ENCODE results near the gene SUFU. TPM values are rescaled to one million over a fixed set of nuclear protein-coding genes. Genes with fewer than 3 reads are reported as not detected.

Gene SUFU
- total and polyA plus RNA-seq, 2 of the 8 experiments (the other 6 are each of a cell fraction or from before 2014, with no cell fraction given) = 7.0 to 10.8 TPM

DNA sequence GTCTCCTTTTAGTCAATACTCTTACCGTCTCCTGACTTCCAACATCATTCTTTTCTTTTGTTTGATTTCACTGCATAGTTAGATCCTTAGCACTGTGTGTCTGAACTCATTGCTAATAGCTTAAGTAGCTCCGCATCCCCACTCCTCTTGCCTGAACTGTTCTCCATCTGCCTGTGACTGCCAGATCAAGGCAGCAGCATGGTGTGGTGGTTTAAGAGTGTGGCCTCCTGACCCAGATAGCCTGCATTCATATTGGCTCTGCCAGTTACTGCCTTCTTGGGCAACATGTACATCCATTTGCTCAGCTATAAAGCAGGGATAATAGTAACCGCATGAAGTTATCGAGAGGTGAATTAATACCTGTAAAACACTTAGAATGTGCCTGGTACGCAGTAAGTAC, 50.8 kb downstream of the SUFU start:
- Histone ChIP-seq H3K18ac (ENCODE audit: extremely low read depth, low read length) (no peak overlapping the region), H4K91ac (replicated peaks; ENCODE audit: insufficient read length, low read length) (no peak overlapping the region), H2BK12ac (ENCODE audit: low read depth, low read length) (no peak overlapping the region), H4K8ac (ENCODE audit: extremely low read depth, insufficient read depth, low read length) (no peak overlapping the region), H2BK5ac (ENCODE audit: low read depth, low read length) (no peak overlapping the region), H2BK15ac (ENCODE audit: low read length) (no peak overlapping the region), H3K14ac (ENCODE audit: insufficient read length) (no peak overlapping the region), H3K36me3 (ENCODE audit: control insufficient read depth in 2 of 4, insufficient read depth in 4 of 4, low read length in 3 of 4) (peaks cover 0 to 4% (median 0%) of the 10 kb centered on the region in 4 experiments; a peak in 2 of 8 replicates), H3K79me2 (ENCODE audit: control insufficient read depth in 1 of 2, insufficient read depth in 2 of 2, low read length in 2 of 2) (no peaks in the 10 kb centered on the region), H3K79me1 (ENCODE audit: low read depth, low read length) (no peaks in the 10 kb centered on the region), H3K4me1 (replicated peaks in 1 of 4; ENCODE audit: control insufficient read depth in 3 of 4, insufficient read depth in 4 of 4, low read length in 3 of 4) (no peaks in the 10 kb centered on the region), H3K27me3 (replicated peaks in 1 of 4; ENCODE audit: control insufficient read depth in 3 of 4, extremely low read depth in 1 of 4, insufficient read depth in 3 of 4, low read length in 3 of 4) (no peaks in the 10 kb centered on the region; a peak in 1 of 7 replicates), H3K27ac (ENCODE audit: low read depth, low read length) (no peak overlapping the region), H3K56ac (replicated peaks; ENCODE audit: insufficient read length, low read depth, low read length) (no peak overlapping the region), H3K4me3 (ENCODE audit: extremely low read depth in 1 of 4, insufficient read depth in 2 of 4, low read depth in 3 of 4, low read length in 4 of 4) (no peak overlapping the region), H3K23me2 (ENCODE audit: low read depth, low read length) (no peaks in the 10 kb centered on the region), H4K5ac (ENCODE audit: insufficient read length, low read depth, low read length) (no peak overlapping the region), H2AFZ (ENCODE audit: low read length) (no peak overlapping the region), H2BK120ac (replicated peaks; ENCODE audit: low read depth, low read length) (no peak overlapping the region), H3K9ac (replicated peaks in 1 of 4; ENCODE audit: extremely low read depth in 1 of 4, low read depth in 3 of 4, low read length in 3 of 4) (no peak overlapping the region), H3K23ac (ENCODE audit: insufficient read length) (no peak overlapping the region), H4K20me1 (replicated peaks in 1 of 2; ENCODE audit: control insufficient read depth in 1 of 2, insufficient read depth in 2 of 2, low read length in 2 of 2) (peaks cover 3 to 4% of the 10 kb centered on the region in 2 experiments), H3K4me2 (ENCODE audit: insufficient read depth in 1 of 2, low read depth in 2 of 2, low read length in 2 of 2) (no peak overlapping the region), H3K9me3 (ENCODE audit: insufficient read depth in 2 of 2, low read depth in 1 of 2, low read length in 1 of 2) (no peaks in the 10 kb centered on the region), H2AK5ac (ENCODE audit: low read depth, low read length) (no peak overlapping the region), H3K4ac (replicated peaks; ENCODE audit: insufficient read length, low read depth, low read length) (no peak overlapping the region), H2BK20ac (ENCODE audit: low read length) (no peak overlapping the region)
- ChIA-PET POLR2A (ENCODE audit: partially characterized antibody) (no interaction called here), CTCF (ENCODE audit: partially characterized antibody) (interaction anchor here (1.1 to 2.0 kb wide), 3 partner anchors 9 to 34 kb away, joined by 4 to 10 read pairs (median 8); no protein-coding TSS in a partner anchor)
- DNase-seq (ENCODE audit: low read depth in 1 of 2, low spot score in 2 of 2) (no peak), FAIRE-seq (no peak)
- WGBS, 2 experiments (ENCODE audit: extremely low coverage in 1 of 2, insufficient coverage in 1 of 2, insufficient read length in 1 of 2, insufficient replicate concordance in 2 of 2, low coverage in 1 of 2, low lambda C conversion rate in 2 of 2, missing lambda C conversion rate in 1 of 2) = 92% methylated on average over 5 of the region's 5 CpGs; no CpG with 5 or more reads in 1 of the 2 experiments
- TF ChIP-seq HDAC2 (IDR thresholded peaks at IDR 0.05; ENCODE audit: borderline replicate concordance in 1 of 2, low read depth in 2 of 2, low read length in 2 of 2) = no peak
- TF ChIP-seq EZH2 (IDR thresholded peaks at IDR 0.05; ENCODE audit: low read depth, low read length, severe bottlenecking) = no peak
- TF ChIP-seq SP4 (IDR thresholded peaks at IDR 0.05; ENCODE audit: low read length) = no peak
- TF ChIP-seq TAF1 (IDR thresholded peaks at IDR 0.05; ENCODE audit: low read depth, low read length) = no peak
- TF ChIP-seq, protein P1, sequence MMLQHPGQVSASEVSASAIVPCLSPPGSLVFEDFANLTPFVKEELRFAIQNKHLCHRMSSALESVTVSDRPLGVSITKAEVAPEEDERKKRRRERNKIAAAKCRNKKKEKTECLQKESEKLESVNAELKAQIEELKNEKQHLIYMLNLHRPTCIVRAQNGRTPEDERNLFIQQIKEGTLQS (IDR thresholded peaks at IDR 0.05; ENCODE audit: insufficient read depth, low read depth, low read length) = no peak
- TF ChIP-seq SRF (IDR thresholded peaks at IDR 0.05; ENCODE audit: low read depth, low read length) = no peak
- no peak for TF ChIP-seq SUZ12 (IDR thresholded peaks at IDR 0.05; ENCODE audit: low read length)
- TF ChIP-seq POLR2A (IDR thresholded peaks at IDR 0.05; ENCODE audit: control extremely low read depth in 1 of 2, low read depth in 2 of 2, low read length in 2 of 2) = no peak
- TF ChIP-seq, protein P2, sequence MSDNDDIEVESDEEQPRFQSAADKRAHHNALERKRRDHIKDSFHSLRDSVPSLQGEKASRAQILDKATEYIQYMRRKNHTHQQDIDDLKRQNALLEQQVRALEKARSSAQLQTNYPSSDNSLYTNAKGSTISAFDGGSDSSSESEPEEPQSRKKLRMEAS (IDR thresholded peaks at IDR 0.05) = no peak
- TF ChIP-seq MAFK (IDR thresholded peaks at IDR 0.05; ENCODE audit: low read depth, low read length) = no peak
- TF ChIP-seq ZNF274 (IDR thresholded peaks at IDR 0.05; ENCODE audit: borderline replicate concordance, extremely low read depth, low read length) = no peak
- no peak for TF ChIP-seq KDM1A (IDR thresholded peaks at IDR 0.05; ENCODE audit: borderline replicate concordance, low read length)
- TF ChIP-seq TEAD4 (IDR thresholded peaks at IDR 0.05; ENCODE audit: low read depth, low read length) = no peak
- no peak for TF ChIP-seq RFX5 (IDR thresholded peaks at IDR 0.05; ENCODE audit: borderline replicate concordance, low read depth, low read length)

Data from H1 (cell line).